ENCODE data around the gene SLC16A2. TPM values are rescaled to one million over a fixed set of nuclear protein-coding genes. Genes with fewer than 3 reads are reported as not detected.

The SLC16A2 gene
- total RNA-seq, 6 experiments from 2014 or later, result 16.7 to 68.8 (median 53.4) TPM

- H3K27me3 ChIP-seq, result peaks cover 0 to 8% of the 10 kb centered on the region in 2 donors
- 42% methylated on average over 2 of the region's 2 CpGs for WGBS (ENCODE audit: insufficient coverage, low coverage, low lambda C conversion rate, missing lambda C conversion rate)
Observed at GRCh38 chrX:74551934-74552333, 130.6 kb downstream of the SLC16A2 start.

GRCh38 chrX:74557378-74557777 lies 136.1 kb downstream of the SLC16A2 start:
- Histone ChIP-seq H3K27me3 (peaks cover 0 to 8% of the 10 kb centered on the region in 2 donors), H3K9me3 (no peaks in the 10 kb centered on the region), H3K4me1 (no peaks in the 10 kb centered on the region), H3K27ac (no peak overlapping the region), H3K4me3 (no peak overlapping the region), H3K36me3 (no peaks in the 10 kb centered on the region)
- WGBS (ENCODE audit: insufficient coverage, low coverage, low lambda C conversion rate, missing lambda C conversion rate), result 70% methylated on average over 2 of the region's 2 CpGs
- DNase-seq (no peak), ATAC-seq (no peak)
- TF ChIP-seq POLR2A (IDR thresholded peaks at IDR 0.05) (no peak), CTCF (IDR thresholded peaks at IDR 0.05) (no peak)
- intact Hi-C loops (cut with DNase I), result no loop called here

More at GRCh38 chrX:74551934-74552333, 130.6 kb downstream of the SLC16A2 start:
- H3K27ac ChIP-seq, result no peak overlapping the region
- DNase-seq (no peak), ATAC-seq (no peak)
- no peak overlapping the region for H3K4me3 ChIP-seq
- no peak for TF ChIP-seq CTCF (IDR thresholded peaks at IDR 0.05)
- TF ChIP-seq POLR2A (IDR thresholded peaks at IDR 0.05), result no peak
- intact Hi-C loops (cut with DNase I), result no loop called here
- no peaks in the 10 kb centered on the region for H3K9me3 ChIP-seq
- H3K36me3 ChIP-seq, result no peaks in the 10 kb centered on the region
- no peaks in the 10 kb centered on the region for H3K4me1 ChIP-seq

- no peaks in the 10 kb centered on the region for H3K4me1 ChIP-seq
- 87% methylated on average over 3 of the region's 3 CpGs for WGBS (ENCODE audit: insufficient coverage, low coverage, low lambda C conversion rate, missing lambda C conversion rate)
- no peak for ATAC-seq
- no peak for TF ChIP-seq CTCF (IDR thresholded peaks at IDR 0.05)
- no peak for TF ChIP-seq POLR2A (IDR thresholded peaks at IDR 0.05)
- no peak overlapping the region for H3K4me3 ChIP-seq
- no peak for DNase-seq
- H3K9me3 ChIP-seq, result no peaks in the 10 kb centered on the region
- intact Hi-C loops (cut with DNase I), result no loop called here
- H3K27me3 ChIP-seq, result no peaks in the 10 kb centered on the region
- no peak overlapping the region for H3K27ac ChIP-seq
- H3K36me3 ChIP-seq, result no peaks in the 10 kb centered on the region
Observed at GRCh38 chrX:74578137-74578536, 156.8 kb downstream of the SLC16A2 start.

- no peaks in the 10 kb centered on the region for H3K27me3 ChIP-seq
- H3K9me3 ChIP-seq, result no peaks in the 10 kb centered on the region
- no peaks in the 10 kb centered on the region for H3K36me3 ChIP-seq
- 25% methylated on average over 3 of the region's 3 CpGs for WGBS (ENCODE audit: insufficient coverage, low coverage, low lambda C conversion rate, missing lambda C conversion rate)
- no peak overlapping the region for H3K4me3 ChIP-seq
- H3K27ac ChIP-seq, result no peak overlapping the region
- no peak for ATAC-seq
- DNase-seq, result no peak
- intact Hi-C loops (cut with DNase I), result no loop called here
- no peak for TF ChIP-seq POLR2A (IDR thresholded peaks at IDR 0.05)
- TF ChIP-seq CTCF (IDR thresholded peaks at IDR 0.05), result no peak
- no peaks in the 10 kb centered on the region for H3K4me1 ChIP-seq
Observed at GRCh38 chrX:74579597-74580198, 158.4 kb downstream of the SLC16A2 start.

Small RNA genes lying within 50 kb of the gene (small RNA-seq; reads per million reads assigned to genes)
- gene RN7SL790P, result 0 reads per million in 2 experiments

Other genes with a start within 250 kb of the SLC16A2 start
- gene ZCCHC13, start 117.3 kb upstream of the SLC16A2 start, total RNA-seq, result not detected
- 10 to 100 TPM in 5 of 6 experiments, 1 to 10 TPM in 1; 8.6 to 14.5 (median 11.6) TPM for gene RLIM, start 193.1 kb downstream of the SLC16A2 start, total RNA-seq

Data from right lobe of liver (tissue), 6 donors.